ENCODE measurements around the gene DUSP11.
"Not testable (repeated sequence)": the region's sequence is repeated elsewhere in the genome, so short reads cannot be mapped to it uniquely, and the experiment has no call there.

DUSP11 gene

DNA sequence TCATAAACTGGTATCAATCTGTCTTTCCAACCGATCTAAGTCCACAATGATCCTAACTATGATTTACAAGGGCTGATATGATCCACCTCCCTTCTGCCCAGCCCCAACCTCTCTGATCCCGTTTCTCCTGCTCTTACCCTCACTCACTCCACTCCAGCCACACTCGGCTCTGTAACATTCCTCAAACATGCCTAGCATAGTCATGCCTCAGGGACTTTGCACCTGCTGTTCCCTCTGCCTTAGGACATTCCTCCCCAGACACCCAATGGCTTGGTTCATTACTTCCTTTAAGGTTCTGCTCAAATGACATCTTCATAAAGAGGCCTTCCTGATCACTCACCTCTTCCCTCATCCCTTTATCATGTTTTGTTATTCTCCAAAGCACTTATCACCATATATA lies 9.2 kb downstream of the DUSP11 start:
- no peak for DNase-seq

GRCh38 chr2:73766994-73767393 lies 12.9 kb downstream of the DUSP11 start:
- no peak for DNase-seq

GRCh38 chr2:73766349-73766748 lies 13.6 kb downstream of the DUSP11 start:
- DNase-seq, result no peak

- DNase-seq, result no peak
These were observed 15.0 kb downstream of the DUSP11 start for GRCh38 chr2:73764945-73765344.

DNA sequence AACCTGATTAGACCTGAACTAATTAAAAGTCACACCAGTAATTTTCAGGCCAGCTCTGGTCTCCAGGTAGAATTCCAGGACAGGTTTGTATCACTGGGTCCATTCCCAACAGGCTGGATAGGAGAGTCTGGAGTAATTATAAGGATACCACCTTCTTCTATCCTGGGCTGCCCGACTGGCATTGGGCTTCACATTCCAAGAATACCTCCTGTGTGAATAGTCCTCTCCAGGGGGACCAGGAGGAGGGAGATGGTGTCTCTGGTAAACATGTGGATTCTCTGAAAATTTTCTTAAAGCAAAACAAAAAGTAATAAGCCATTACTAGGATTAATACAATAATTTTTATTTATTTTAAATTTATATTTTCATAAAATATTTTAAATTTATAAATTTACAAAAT lies 17.3 kb downstream of the DUSP11 start:
- DNase-seq, result no peak

DNA sequence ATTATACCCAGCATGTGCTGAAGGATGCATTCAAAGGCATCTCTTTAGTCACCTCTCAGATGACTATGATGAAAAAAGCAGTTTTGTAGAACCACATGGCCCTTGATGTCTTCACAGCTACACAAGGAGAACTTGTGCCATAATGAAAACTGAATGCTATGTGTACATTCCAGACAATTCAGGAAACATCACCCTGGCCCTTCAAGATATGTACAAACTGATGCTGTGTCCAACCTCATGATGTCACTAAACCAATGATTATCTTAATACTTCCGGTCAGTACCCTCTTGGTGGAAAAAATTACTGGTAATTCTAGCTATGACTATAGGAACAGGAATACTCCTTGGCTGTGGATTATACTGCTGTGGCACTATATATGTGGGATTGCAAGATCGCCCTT lies 20.0 kb downstream of the DUSP11 start:
- no peak for DNase-seq

DNA sequence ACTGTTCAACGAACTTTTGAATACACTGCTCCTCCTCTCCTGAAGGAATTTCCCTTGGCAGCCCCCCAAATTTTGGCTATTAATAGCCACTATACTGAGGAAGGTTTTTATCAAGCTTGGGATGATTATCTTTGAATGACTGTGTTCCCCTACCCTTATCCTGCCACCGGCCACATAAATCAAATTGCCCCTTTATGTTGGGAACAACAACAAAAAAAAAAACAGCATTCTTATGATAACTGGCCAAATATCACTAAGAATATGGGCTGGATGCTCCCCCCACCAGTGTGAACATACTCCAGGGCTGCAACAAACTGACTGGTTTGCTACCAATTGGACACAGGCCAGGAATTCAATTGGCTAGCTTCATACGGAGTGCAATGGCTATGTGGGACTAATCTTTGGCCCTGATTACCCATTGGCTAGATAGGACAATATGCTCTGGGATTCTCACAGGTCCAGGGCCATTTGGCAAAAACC lies 20.6 kb downstream of the DUSP11 start:
- DNase-seq, result no peak

- not testable (repeated sequence) for DNase-seq
These were observed 25.6 kb downstream of the DUSP11 start for GRCh38 chr2:73754332-73754731.

GRCh38 chr2:73749314-73749713 lies 30.6 kb downstream of the DUSP11 start:
- no peak for DNase-seq

DNA sequence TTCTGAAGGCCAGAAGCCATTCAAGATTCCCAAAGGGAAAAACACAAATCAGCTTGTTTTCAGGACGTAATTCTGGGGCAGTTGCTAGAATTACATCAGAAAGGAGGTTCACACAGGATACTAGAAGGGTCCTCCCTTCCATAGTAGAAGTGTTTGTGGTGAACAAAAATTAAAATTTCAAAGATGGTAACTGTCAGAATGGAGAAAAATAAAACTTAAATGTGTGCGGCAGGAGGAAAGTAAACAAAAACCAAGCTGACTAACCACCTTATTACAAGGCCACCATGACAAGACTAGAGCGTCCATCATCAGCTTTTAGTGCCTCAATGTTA lies 33.1 kb downstream of the DUSP11 start:
- DNase-seq, result no peak

- DNase-seq, result no peak
These were observed 33.7 kb downstream of the DUSP11 start for GRCh38 chr2:73746015-73746876.

- no peak for DNase-seq
These were observed 39.1 kb downstream of the DUSP11 start for GRCh38 chr2:73740767-73741166.

- DNase-seq, result no peak
These were observed 40.8 kb downstream of the DUSP11 start for GRCh38 chr2:73739101-73739500.

DNA sequence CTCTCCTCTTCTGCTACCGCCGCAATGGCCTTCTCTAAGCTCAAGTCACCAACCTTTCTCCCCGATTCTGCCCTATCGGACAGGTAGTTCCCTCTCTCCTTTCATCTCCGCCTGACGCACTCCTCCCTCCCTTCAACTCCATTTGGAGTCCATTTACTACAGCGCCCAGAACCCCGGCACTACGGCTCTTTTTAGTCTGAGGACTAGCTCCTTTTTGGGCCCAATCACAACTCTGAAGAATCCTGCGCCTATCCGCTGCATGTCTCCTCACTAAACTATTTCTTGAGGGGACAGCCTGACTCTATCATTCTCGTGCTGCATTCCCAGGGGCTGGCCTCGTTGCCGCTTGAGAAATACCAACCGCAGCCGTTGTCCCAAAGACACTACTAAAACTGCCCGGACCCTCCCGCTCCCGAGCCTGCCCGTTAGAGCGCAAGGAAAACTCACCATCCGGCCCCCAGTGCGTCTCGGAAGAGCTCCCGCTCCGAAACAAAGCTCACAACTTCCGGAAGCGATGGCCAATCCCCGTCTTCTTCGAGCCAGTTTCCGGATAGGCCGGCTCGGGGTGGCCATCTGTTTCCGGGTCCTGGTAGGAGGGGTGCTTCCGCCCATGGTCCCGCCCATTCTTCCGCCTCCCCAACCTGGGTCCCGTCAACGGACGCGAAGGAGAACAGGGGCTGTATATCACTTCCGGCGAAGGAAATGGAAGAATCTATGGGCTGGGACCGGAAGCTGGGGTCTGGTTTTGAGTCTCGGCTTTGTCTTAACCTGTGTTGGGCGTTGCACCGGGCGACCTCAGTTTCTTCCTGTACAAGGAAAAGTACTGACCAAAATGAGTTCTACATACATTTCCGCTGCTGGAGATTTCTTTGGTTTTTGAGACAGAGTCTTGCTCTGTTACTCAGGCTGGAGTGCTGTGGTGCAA lies 42.8 kb downstream of the DUSP11 start, which contains the start of gene TPRKB:
Gene TPRKB (minus strand): TSS at position 491 of the 925 bp plus-strand sequence. CDS start 2,776 bp downstream, outside the sequence.
- DNase-seq, result peak; percentile 96 to 97

DNA sequence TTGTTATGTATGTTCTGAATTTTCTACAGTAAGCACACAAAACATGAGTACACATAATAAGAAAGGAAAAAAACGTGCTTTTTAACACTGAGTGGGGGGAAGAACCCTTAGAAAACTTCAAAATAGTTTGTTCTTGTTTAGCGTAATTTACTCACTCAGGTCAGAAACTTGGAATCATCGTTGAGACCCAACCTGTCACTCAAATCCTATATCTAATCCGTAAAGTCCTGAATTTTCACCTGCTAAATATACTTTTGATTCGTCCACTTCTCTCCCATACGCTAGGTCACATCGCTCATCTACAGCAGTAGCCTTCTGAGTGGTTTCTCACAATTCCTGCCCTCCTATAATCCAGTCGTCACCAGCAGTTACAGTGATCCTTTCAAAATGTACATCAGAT lies 43.5 kb downstream of the DUSP11 start:
- DNase-seq, result no peak

DNA sequence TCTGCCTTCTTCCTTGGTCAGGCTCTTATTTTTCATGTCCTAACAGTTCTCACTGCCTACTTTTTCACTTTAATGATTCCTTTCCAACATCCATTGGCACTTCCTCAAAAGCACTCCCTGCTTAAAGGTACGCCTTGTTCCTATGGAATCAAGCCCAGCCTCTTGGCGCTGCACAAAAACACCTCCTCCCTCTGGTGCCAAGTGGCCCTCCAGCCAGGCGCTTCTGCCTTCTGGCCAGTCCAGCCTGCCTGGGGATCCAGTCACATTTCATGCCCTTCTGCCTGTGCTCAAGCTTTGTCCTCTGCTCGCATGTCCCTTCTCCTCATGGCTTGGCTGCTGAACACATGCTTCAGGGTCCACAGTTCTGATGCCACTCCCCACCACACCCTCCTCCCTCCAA lies 49.1 kb downstream of the DUSP11 start:
- no peak for DNase-seq

DNA sequence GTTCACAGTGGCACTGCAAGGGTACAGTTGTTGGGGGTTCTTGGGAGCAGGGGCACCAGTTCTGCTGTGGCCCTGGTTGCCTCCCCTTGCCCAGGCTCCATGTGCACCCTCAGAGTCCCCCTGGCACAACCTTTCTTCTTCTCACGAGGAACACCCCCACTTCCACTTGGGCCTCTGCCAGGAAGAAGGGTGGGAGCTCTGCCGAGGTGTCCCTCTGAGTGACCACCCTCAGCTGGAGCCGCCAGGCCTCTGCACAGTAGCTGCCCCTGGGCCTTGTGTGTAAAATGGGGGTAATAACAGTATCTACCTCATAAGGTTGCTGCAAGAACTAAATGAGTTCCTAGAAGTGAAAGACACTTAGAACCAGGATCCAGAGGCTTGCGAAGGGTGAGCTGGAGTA lies 51.2 kb downstream of the DUSP11 start:
- no peak for DNase-seq

DNA sequence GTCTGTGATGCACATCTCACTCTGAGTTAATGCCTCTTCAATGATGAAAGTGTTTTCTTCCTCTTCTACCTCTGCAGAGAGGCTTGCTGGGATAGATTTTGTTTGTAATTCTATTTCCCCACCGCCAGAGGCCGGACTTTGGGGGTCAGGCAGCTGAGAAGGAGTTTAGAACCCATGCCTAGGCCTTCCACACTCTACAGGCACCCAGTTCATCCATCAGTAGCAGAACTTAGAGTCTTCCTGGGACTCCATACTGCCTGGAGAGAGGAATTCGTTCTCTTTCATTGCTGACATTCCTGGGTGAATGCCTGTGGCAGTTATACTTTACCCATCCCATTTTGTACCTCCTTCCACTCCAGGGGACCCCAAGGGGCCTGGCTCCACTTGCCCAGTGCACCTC lies 51.9 kb downstream of the DUSP11 start:
- no peak for DNase-seq

- not testable (repeated sequence) for DNase-seq
These were observed 53.2 kb downstream of the DUSP11 start for GRCh38 chr2:73726657-73727056.

- DNase-seq, result no peak
These were observed 60.9 kb downstream of the DUSP11 start for GRCh38 chr2:73718851-73719621.

DNA sequence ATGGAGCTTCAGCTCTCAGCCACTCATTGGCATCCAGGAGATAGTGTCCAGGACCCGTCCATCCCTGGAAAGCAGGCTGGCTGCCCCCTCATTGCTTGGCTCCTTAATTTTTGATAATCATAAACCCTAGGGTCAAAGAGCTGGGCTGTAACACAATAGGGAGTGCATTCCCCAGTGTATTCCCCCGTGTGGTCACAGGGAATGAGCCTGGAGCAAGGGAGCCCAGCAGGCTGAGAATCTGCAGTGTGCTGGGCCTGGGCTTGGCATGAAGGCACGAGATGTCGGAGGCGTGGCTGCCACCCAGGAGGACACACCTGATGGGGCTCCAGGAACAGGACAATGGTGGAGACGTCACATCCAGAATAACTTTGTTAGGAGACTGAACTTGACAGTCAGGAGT lies 61.5 kb downstream of the DUSP11 start:
- no peak for DNase-seq

DNA sequence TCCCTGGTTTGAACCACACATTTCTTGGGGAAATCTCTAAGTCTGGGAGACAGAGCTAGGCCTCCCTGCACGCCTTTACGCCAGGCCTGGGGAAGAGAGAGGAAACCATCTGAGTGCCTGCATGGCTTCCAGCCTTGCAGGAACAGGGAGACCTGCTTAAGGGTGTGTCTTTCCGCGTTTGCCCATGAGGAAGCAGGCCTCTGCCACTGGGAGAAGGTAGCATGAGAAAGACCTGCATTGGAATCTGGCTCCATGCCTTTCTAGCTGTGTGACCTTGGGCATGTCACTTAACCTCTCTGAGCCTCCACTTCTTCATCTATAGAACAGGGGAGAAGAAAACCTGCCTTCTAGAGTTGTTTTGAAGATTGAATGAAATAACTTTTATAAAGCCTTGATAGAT lies 62.2 kb downstream of the DUSP11 start:
- not testable (repeated sequence) for DNase-seq

DNA sequence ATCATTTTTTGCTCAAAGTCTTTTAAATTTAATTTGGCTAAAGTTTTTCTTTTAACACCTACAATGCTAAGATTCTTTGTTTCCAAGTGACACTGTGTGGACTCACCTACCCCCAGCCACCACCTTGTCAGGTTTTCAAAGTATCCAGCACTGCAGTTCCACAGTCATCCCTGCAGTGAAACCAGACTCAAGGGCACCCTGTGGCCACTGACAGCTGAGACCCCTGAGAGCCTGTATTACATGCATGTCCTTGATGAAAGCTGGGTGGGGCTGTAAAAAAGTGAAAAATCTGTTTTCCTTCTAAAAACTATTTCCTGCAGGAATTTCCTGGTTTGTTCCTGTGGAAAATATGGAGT lies 62.7 kb downstream of the DUSP11 start:
- DNase-seq, result no peak

Measured in NCI-H524 (cell line).